ENCODE data around the gene MSH6.
"Not testable (repeated sequence)": the region's sequence is repeated elsewhere in the genome, so short reads cannot be mapped to it uniquely, and the experiment has no call there.

MSH6 gene

GRCh38 chr2:47849368-47849767 is 66.4 kb downstream of the MSH6 start:
- no peak overlapping the region for H3K27ac ChIP-seq (ENCODE audit: low read depth, low read length)
- no peak overlapping the region for H3K9ac ChIP-seq (ENCODE audit: low read depth, low read length)
- H3K4me1 ChIP-seq (ENCODE audit: insufficient read depth, low read length): no peaks in the 10 kb centered on the region
- 0 out of 2 replicates have a peak, but pooled peaks cover 2% of the 10 kb centered on the region for H3K36me3 ChIP-seq (ENCODE audit: insufficient read depth, low read length)
- H3K9me3 ChIP-seq (ENCODE audit: insufficient read depth, low read depth, low read length): no peaks in the 10 kb centered on the region
- no peak overlapping the region for H3K4me3 ChIP-seq (ENCODE audit: low read length)
- H3K27me3 ChIP-seq (ENCODE audit: insufficient read depth, low read length): no peaks in the 10 kb centered on the region
- WGBS: 92% methylated on average over 2 of the region's 2 CpGs

- WGBS: no CpG with 5 or more reads among the region's 1 CpG
- no peaks in the 10 kb centered on the region for H3K4me1 ChIP-seq (ENCODE audit: insufficient read depth, low read length)
- no peak overlapping the region for H3K27ac ChIP-seq (ENCODE audit: low read depth, low read length)
- H3K9ac ChIP-seq (ENCODE audit: low read depth, low read length): no peak overlapping the region
- no peak overlapping the region for H3K4me3 ChIP-seq (ENCODE audit: low read length)
- no peaks in the 10 kb centered on the region for H3K9me3 ChIP-seq (ENCODE audit: insufficient read depth, low read depth, low read length)
- no peaks in the 10 kb centered on the region for H3K27me3 ChIP-seq (ENCODE audit: insufficient read depth, low read length)
- 0 out of 2 replicates have a peak, but pooled peaks cover 2% of the 10 kb centered on the region for H3K36me3 ChIP-seq (ENCODE audit: insufficient read depth, low read length)
Observed at GRCh38 chr2:47850198-47850597, 67.3 kb downstream of the MSH6 start.

DNA sequence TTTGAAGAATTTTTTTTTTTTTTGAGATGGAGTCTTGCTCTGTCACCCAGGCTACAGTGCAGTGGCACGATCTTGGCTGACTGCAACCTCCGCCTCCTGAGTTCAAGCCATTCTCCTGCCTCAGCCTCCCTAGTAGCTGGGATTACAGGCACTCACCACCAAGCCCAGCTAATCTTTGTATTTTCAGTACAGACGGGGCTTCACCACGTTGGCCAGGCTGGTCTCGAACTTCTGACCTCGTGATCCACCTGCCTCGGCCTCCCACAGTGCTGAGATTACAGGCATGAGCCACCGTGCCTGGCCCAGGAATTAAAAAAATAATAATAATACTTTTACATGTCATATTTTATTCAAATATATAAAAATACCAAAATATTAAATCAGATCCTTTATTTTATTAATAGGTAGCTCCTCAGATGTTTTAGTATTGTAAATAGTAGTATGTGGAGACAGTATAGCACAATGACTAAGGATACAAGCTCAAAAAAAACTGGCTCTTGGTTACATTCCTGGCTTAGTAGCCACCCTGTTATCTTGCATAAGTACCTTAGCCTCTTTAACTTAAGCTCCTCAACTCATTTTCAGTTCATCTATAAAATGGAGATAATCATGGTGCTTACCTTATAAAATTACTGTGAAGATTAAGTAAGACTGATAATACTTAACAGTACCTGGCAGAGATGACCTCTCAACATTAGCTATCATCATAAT is 70.3 kb downstream of the MSH6 start:
- H3K4me1 ChIP-seq (ENCODE audit: insufficient read depth, low read length); H3K27me3 ChIP-seq (ENCODE audit: insufficient read depth, low read length); H3K27ac ChIP-seq (ENCODE audit: low read depth, low read length); H3K9me3 ChIP-seq (ENCODE audit: insufficient read depth, low read depth, low read length); H3K4me3 ChIP-seq (ENCODE audit: low read length); H3K9ac ChIP-seq (ENCODE audit: low read depth, low read length); H3K36me3 ChIP-seq (ENCODE audit: insufficient read depth, low read length): not testable (repeated sequence)
- WGBS: 94% methylated on average over 7 of the region's 8 CpGs

All from HUES64 (cell line).